HG02870 (cell line): ENCODE results near the gene PLG.
"Not testable (repeated sequence)": the region's sequence is repeated elsewhere in the genome, so short reads cannot be mapped to it uniquely, and the experiment has no call there.

Experiments used
- ATAC-seq: cut with Tn5 transposase; IDR thresholded peaks from one replicate; pipeline ENCODE4 v1.9.1; 2021; ENCODE audit warnings: mild to moderate bottlenecking, moderate library complexity; ENCODE audit not compliant: unreplicated experiment

Gene PLG

DNA sequence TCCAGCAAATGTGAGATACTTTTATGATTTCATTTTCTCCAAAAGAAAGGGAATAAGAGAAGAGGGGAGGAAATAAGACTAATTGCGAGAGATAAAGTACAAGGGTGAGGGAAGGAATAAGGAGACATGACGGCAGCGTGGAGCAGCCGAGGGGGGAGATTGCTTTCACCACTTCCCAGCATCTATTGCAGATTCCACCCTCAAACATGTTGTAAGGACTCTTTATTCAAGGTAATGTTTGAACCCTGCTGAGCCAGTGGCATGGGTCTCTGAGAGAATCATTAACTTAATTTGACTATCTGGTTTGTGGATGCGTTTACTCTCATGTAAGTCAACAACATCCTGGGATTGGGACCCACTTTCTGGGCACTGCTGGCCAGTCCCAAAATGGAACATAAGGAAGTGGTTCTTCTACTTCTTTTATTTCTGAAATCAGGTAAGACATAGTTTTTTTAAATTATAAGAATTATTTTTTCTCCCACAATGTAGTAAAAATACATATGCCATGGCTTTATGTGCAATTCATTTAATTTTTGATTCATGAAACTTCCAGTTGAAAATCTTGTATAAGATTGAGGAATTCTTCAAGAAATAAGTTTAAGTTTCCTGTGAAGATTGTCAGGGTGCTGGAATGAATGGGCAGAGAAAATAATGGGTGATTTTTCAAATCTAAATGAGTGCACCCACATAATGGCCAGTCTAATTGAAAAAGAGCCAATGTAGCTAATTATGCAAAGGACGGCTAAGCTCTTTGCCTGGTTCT is at the start of gene PLG:
TSS of gene PLG (plus strand) at position 327 of the 763 bp plus-strand sequence. CDS start at position 388, 61 bp downstream.
- ATAC-seq: not testable (repeated sequence)

DNA sequence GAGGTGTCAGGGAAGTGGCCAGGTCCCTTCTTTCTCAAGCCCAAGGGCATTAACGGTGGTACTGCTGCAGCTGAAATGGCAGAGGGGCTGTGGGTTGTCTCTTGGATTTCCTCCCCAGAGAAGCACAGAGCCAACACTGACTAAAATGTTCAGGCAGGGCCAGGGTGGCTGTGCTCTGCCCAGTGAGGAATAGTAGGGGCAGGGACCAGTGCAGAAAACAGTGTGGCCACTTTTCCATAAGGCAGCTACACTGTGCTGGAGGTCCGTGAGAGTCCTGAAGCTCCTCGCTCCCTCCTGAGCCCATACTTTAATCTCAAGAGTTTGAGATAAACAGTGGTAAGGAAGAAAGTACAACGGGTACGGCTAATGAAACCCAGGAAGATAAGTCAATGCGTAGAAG is 42.5 kb upstream of the PLG start:
- ATAC-seq: no peak

DNA sequence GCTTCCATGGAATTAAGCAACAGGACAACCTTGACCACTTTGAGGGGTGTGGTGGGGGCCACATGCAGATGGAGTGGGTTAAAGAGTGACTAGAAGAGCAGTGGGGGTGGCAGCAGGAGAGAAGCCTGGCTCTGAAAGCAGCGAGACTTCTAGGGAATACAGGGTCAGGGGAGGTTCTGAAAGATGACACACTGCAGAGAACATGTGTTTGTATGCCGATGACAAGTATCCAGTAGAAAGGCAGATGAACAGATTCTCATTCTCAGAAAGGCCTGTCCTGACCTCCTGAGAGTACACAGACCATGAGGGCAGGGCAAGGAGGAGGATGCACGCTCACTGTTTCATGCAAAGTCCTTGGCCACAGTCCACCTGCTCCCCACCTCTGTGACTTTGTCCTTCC is 40.8 kb upstream of the PLG start:
- no peak for ATAC-seq

DNA sequence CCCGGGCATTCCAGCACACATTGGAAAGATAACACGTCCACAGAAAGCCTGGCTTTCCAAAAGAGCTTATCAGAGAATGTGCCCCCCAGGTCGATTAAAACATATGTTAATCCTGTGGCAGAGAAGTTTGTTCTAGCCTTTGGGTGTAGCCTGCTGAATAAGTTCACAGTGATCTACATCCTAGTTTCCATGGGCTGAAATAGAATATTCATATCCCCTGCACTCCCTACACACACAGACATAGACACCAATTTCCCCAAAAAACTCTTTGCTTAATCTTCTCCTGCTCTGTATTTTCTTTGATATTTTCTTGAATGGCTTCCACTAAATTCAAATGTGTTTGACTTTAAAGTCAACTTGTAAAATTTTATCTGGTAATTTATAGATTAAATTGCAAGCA is 39.6 kb upstream of the PLG start:
- no peak for ATAC-seq

DNA sequence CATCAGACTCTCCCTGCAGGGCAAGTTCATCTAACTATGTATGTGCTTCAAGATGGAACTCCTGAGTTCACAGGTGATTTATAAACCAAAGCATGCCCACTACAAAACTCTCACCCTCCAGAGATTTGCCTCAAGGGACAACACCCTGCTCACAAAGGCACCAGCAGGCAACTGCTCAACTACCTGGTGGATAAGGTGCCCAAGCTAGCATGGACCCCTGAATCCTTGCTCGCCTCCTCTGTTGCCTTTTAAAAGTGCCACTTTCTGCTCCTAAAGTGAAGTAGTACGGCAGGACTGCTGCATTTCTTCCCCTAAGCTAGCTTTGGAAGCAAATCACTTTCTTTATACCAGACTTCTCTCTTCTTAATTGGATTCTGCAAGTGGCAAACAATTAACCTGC is 39.2 kb upstream of the PLG start:
- ATAC-seq: no peak

DNA sequence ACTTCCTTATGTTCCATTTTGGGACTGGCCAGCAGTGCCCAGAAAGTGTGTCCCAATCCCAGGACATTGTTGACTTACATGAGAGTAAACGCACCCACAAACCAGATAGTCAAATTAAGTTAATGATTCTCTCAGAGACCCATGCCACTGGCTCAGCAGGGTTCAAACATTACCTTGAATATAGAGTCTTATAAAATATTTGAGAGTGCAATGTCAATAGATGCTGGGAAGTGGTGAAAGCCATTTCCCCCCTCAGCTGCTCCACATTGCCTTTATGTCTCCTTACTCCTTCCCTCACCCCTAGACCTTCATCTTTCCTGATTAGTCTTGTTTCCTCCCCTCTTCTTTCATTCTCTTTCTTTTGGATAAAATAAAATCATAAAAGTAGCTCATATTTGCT is 37.8 kb upstream of the PLG start, which contains the start of gene LPA:
TSS of gene LPA (minus strand) at position 78 of the 400 bp plus-strand sequence. CDS start at position 17, 61 bp downstream.
- ATAC-seq: not testable (repeated sequence)

DNA sequence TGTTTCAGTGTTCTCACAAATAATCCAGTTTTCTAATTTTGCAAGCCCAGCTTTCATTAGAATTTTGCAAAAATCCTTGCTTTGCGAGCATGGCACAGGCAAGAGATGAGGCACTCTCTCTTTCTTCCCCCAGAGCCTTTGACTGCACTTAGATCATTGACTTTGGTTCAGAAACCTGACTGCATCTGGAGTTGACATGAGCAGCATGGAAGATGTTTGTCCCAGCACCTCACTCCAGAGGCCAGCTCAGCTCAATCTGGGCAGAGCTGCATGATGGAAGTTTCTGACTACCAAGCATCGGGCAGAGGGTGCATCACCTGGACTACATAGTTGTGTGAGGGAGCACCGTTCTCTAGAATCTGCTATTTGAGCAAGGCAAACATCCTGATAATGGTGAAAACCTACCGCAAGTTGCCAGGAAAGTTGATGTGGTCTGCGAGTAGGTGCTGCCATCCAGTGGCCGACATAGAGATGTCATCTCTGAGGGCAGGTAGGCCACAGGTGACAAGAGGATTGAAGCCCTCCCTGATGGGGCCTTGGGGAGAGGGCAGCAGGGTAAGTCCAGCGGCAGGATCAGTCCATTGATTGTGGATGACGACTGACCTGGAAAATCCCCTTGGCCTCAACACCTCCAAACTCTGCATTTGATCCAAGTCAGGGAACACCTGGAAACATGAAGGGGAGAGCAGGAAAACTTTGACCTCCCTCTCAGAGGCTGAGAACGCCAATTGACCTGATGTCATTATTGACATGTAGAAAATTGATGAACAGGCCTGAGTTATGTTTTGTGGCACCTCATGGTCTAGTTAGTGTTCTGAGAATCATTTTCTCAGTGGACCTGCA is 34.2 kb upstream of the PLG start:
- ATAC-seq: peak; percentile 90

DNA sequence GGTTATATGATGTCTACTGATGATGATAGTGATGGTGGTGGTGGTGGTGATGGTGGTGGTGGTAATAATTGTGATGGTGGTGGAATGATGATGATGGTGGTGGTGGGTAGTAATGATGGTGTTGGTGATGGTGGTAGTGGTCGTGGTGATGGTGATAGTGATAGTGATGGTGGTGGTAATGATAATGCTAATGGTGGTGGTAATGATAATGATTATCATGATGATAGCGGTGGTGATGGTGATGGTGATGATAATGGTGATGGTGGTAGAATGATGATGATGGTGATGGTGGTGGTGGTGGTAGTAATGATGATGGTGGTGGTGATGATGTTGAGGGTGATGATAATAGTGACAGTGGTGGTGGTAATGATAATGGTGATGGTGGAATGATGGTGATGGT is 33.5 kb upstream of the PLG start:
- no peak for ATAC-seq

DNA sequence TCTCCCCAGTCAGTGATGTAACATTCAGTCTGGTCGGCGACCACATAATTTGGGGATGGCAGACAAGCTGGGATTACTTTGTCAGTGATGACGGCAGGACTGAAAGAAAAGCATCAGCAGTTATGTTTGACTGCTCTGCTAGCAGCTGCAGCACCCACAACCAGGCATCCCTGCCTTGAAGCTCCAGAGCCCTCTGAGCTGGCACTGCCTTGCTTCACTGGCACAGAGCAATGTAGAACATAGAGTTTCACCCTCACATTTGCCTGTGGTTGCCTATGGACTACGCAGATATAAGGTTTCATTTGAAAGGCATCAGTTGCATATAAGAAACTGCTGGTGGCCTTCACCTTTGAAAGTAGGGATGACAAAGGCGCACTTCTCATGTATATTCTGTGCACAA is 25.6 kb upstream of the PLG start:
- not testable (repeated sequence) for ATAC-seq

DNA sequence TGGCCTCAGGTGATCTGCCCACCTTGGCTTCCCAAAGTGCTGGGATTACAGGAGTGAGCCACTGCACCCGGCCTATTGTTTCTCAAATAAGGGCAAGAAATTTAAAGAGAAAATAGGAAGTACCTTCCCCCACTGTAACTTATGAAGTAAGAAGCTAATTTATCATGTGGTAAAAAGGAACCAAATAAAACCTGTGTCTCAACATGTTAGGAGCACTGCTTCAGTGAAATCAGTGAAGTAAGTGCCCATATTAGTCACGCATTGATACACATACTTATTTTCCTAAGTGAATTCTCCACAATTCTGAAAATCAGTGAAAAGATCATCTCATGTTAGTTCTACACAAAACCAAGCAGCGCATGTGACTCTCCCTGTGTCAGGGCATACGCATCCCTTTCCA is 23.8 kb upstream of the PLG start:
- ATAC-seq: no peak

DNA sequence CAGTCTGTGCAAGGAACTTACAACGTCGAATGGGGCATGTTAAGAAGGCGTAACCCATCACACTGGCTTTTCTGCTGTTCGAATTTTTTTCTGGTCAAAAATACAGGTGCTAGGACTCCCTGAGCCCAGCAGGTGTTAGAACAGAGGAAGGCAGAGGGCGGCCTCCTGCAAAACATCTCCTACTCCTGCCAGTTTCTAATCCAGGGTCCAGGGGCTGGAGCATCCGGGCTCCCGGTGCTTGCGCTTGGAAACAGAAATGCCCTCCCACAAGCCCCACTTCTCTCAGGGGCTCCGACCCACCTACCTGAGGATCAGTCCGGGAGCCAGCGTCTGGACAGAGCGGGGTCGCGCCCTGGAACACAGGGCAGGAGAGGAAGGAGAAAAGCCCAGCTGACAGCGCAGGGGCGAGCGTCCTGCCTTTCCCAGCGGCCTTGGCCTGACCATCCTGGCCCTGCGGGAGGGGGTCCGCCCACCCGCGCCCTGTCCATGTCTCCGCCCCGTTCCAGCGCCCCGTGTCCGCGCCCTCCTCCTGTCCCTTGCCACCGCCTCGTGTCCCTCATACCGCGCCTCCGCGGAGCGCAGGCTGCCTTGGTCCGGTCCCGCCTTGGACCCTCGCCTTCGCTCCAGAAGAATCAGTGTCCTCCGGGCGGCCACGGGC is 23.2 kb upstream of the PLG start:
- ATAC-seq: no peak

DNA sequence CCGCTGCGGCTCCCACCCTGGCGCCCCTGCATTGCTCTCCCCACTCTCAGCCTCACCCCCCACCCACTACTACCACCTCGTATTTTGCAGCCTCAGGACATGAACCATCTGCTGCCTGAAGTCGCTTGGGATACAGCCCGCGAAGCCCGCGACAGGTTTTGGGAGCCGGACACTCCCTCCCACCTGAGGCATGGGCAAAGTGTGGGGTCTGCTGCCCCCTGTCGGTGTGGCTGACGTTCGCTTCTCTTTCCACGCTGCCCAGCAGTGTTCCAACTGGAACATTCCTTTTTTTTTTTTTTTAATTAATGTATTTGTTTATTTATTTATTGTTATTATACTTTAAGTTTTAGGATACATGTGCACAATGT is 22.7 kb upstream of the PLG start:
- no peak for ATAC-seq

DNA sequence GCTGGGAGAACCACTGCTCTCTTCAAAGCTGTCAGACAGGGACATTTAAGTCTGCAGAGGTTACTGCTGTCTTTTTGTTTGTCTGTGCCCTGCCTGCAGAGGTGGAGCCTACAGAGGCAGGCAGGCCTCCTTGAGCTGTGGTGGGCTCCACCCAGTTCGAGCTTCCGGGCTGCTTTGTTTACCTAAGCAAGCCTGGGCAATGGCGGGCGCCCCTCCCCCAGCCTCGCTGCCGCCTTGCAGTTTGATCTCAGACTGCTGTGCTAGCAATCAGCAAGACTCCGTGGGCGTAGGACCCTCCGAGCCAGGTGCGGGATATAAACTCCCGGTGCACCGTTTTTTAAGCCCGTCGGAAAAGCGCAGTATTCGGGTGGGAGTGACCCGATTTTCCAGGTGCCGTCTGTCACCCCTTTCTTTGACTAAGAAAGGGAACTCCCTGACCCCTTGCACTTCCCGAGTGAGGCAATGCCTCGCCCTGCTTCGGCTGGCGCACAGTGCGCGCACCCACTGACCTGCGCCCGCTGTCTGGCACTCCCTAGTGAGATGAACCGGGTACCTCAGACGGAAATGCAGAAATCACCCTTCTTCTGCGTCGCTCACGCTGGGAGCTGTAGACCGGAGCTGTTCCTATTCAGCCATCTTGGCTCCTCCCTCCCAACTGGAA is 16.8 kb upstream of the PLG start:
- ATAC-seq: not testable (repeated sequence)

DNA sequence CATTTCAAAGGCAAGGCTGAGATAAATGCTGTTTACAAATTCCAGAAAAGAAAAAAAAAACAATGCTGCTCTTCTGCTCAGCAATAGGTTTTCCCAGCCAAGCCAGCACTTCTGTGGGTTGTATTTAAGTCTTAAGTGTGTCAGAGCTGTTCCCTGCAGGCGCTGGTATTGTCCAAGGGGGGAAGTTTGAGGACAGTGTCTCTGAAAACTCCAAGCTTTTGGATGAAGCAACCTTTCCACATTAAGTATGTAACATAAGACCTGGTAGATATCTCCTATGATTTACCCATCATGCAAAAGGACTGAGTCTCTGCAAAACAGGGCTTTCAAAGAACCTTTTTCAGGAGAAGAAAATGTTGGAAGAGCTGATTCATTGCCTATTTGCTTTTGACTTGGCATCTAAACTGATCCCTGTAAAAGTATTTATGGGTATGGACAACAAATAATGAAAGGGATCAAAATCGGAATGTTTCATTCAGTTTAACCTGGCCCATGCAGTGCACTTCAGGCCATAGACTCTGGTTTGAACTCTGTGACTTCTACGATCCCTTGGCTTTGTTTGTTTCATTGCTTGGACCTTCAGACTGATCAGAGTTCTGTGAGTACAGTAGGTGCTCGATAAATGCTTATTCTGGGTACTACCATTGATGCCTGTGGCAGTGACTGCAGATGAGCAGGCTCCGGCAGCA is 16.1 kb upstream of the PLG start:
- no peak for ATAC-seq

DNA sequence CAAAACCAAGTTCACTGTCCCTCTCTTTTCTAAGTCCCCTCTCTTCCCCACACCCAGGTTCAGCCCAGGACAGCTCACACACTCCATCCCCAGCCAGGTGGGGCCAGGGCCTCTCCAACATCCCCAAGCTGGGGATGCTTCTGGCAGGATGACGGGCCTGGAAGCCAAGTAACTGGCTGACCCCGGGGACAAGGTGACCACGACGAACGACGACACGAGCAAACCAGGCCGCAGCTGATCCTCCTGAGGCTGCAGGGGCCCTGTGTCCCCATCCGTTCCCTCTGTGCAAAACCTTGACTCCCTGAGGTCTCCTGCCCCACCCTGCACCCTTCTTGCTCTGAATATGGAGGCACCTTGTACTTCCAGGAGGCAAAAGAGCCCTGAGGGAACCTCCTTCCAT is 11.6 kb upstream of the PLG start:
- no peak for ATAC-seq

DNA sequence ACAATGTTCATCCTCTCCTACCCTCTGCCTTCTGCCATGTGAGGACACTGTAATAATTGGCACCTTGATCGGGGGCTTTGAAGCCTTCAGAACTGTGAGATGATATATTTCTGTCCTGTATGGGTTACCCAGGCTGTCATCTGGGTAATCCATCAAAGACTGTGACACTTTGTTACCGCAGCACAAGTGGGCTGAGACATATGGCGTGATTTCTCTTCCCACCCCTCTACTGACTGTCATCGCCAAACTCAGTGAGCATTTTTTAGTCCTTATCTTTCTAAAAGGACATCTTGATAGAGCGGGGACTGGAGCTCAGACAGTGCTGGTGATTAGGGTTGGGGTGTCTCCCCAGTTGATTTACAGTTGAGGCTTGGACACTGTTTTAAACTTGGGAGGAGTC is 10.4 kb upstream of the PLG start:
- ATAC-seq: no peak

DNA sequence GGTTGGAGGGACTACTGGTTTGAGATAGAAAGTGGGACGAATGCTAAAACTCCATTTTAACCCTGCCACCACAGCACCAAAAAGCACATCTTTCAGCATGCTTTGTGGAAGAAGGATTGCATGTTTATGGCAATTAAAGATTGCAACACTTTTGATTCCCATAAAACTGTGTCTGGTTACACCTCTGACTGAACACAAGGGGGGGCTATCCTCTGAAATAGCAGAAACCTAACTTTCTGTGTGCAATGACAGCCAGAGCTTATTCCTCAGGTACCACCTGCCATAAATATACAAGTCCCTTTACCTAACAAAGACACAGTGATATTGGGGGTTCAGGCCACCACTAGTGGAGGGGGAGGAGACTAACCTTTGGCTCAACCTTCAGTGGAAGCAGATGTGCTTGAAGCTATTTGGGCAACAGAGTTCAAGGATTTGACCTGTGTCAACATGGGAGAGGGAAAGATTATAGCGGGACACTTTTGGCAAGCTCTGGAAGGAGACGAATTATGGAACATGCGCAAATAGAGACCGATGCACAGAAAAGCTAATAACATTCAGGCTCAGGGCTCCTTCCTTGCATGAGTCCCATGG is 9.6 kb upstream of the PLG start:
- ATAC-seq: no peak

DNA sequence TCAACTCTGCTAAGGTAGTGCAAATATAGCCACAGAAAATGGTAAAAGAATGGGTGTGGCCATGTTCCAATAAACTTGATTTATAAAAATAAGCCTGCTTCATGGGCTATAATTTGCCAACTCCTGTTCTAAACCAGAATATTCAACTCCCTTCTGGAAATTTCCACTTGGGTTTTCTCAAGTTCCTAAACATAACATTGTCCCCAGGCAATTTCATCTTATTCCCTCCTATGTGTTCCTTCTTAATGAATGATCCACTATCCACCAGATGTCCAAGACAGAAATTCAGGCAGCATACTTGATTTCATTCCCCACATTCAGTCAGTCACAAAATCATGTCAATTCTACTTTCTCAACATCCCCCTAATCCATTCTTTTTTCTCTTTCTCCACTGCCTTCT is 7.0 kb upstream of the PLG start:
- ATAC-seq: not testable (repeated sequence)

DNA sequence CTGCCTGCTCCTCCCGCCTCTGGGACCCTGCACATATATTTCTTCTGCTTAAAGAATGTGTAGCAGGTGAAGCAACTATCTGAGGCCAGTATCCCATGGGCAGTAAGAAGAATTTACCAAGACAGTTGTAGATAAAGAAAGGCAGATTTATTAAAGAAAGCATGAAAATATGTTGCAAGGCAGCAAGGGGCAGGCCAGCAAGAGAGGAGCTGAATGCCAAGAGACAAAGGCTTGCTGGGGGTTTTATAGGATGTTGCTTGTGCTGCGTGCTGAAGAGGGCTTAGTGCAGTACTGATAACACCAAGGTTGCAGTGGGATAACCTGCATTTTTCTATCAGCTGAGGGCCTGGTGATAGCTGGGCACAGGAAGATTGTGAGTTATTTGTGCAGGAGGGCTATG is 6.4 kb upstream of the PLG start:
- ATAC-seq: not testable (repeated sequence)

DNA sequence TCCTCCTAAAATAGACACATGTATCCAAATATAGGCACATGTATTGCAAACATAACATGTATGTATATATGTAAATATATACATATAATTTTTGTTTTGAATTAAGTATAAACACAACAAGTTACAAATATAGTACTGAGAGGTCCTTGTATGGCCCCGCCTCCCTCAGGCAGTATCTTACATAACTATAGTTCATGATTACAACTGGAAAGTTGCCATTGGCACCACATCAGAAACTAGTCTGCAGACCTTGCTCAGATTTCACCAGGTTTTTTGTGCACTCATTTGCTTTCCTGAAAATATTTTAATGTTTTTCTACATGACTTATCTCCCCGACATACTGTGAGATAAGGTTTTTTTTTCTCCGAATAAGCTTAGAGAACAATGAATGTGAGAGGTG is 5.2 kb upstream of the PLG start:
- not testable (repeated sequence) for ATAC-seq
